CD4-positive, alpha-beta memory T cell (primary cell): ENCODE measurements around the gene CHST5. TPM values are rescaled to one million over a fixed set of nuclear protein-coding genes. Genes with fewer than 3 reads are reported as not detected.

ENCODE experiments used
- CTCF ChIA-PET: fragments of 350-600 bp; sonication (Branson Sonifier 250); formaldehyde crosslinking; loops from one replicate; lab custom pipeline; 2021; ENCODE audit warnings: inconsistent platforms; ENCODE audit not compliant: partially characterized antibody; lab: Charles Lee
- POLR2A ChIA-PET: fragments of 350-600 bp; sonication (Branson Sonifier 250); formaldehyde crosslinking; loops from one replicate; lab custom pipeline; 2021; ENCODE audit not compliant: partially characterized antibody; lab: Charles Lee
- DNase-seq, 5 donors: peaks; one replicate each; pipeline versions ENCODE4 v3.0.0 to v3.0.0-alpha.2; 2020 to 2022; ENCODE audit warnings: mixed read lengths in 1 of 5
- H3K27ac ChIP-seq: one replicate; pipeline ENCODE4 v1.7.0; 2013; ENCODE audit warnings: low read depth, low read length
- H3K27me3 ChIP-seq: 2 replicates; pipeline ENCODE4 v1.7.0; 2013; ENCODE audit warnings: mild to moderate bottlenecking, low read length, moderate library complexity; ENCODE audit not compliant: insufficient read depth
- H3K36me3 ChIP-seq: 2 replicates; pipeline ENCODE4 v1.7.0; 2013; ENCODE audit warnings: mild to moderate bottlenecking, low read length, moderate library complexity; ENCODE audit not compliant: insufficient read depth
- H3K4me1 ChIP-seq: 2 replicates; pipeline ENCODE4 v1.7.0; 2013; ENCODE audit warnings: mild to moderate bottlenecking, low read length, moderate library complexity; ENCODE audit not compliant: insufficient read depth
- H3K4me3 ChIP-seq, 2 donors: one replicate each; pipeline ENCODE4 v1.7.0; 2013; ENCODE audit warnings: low read length in 2 of 2, mild to moderate bottlenecking in 1 of 2
- H3K9me3 ChIP-seq, 2 donors: one replicate each; pipeline ENCODE4 v1.7.0; 2013; ENCODE audit warnings: low read length in 2 of 2, control low read depth in 1 of 2; ENCODE audit not compliant: control insufficient read depth in 1 of 2
- H3K27ac Mint-ChIP-seq, 7 donors: one replicate each; pipeline ENCODE4 v1.8.0; 2020 to 2021; ENCODE audit warnings: mixed read lengths in 7 of 7, mild to moderate bottlenecking in 6 of 7, inconsistent platforms in 3 of 7, moderate library complexity in 3 of 7
- H3K27me3 Mint-ChIP-seq, 2 donors: one replicate each; pipeline ENCODE4 v1.8.0; 2020 to 2021; ENCODE audit warnings: mixed read lengths in 2 of 2
- H3K36me3 Mint-ChIP-seq, 2 donors: one replicate each; pipeline ENCODE4 v1.8.0; 2020 to 2021; ENCODE audit warnings: mixed read lengths in 2 of 2, inconsistent platforms in 1 of 2, mild to moderate bottlenecking in 1 of 2
- H3K4me1 Mint-ChIP-seq, 4 donors: one replicate each; pipeline ENCODE4 v1.8.0; 2020 to 2021; ENCODE audit warnings: mixed read lengths in 4 of 4, mild to moderate bottlenecking in 1 of 4
- H3K4me3 Mint-ChIP-seq, 8 donors: one replicate each; pipeline ENCODE4 v1.8.0; 2020 to 2021; ENCODE audit warnings: mixed read lengths in 8 of 8, mild to moderate bottlenecking in 7 of 8, moderate library complexity in 6 of 8, inconsistent platforms in 3 of 8
- H3K9me3 Mint-ChIP-seq, 8 donors: one replicate each; pipeline ENCODE4 v1.8.0; 2020 to 2021; ENCODE audit warnings: mixed read lengths in 8 of 8, mild to moderate bottlenecking in 5 of 8, inconsistent platforms in 3 of 8, moderate library complexity in 1 of 8
- intact Hi-C: fragments of 100-400 bp; cut with micrococcal nuclease; formaldehyde crosslinking; loops from one replicate; pipeline ENCODE4 v1.15.1; 2023
- polyA plus RNA-seq, 2 donors: library from polyadenylated mRNA; unstranded; fragments of 300-500 nt; fragmentation: Illumina TruSeq; gene quantifications; one replicate each; pipeline ENCODE4 v1.2.3, GENCODE V29; 2021
- total RNA-seq, 2 experiments: library from RNA; stranded (reverse); gene quantifications; one replicate each; pipeline ENCODE4 v1.2.3, GENCODE V29; 2021

Gene CHST5
- total and polyA plus RNA-seq, 4 experiments from 2014 or later, result not detected

GRCh38 chr16:75479421-75479990 lies 56.4 kb downstream of the CHST5 start:
- Mint-ChIP-seq H3K9me3 (peaks cover 0 to 2% (median 0%) of the 10 kb centered on the region in 8 donors), H3K27ac (peak overlapping the region in 1 of 7 donors; percentile 76), H3K4me3 (no peak overlapping the region), H3K27me3 (peaks cover 5 to 6% of the 10 kb centered on the region in 2 donors), H3K4me1 (no peaks in the 10 kb centered on the region), H3K36me3 (no peaks in the 10 kb centered on the region)
- no peaks in the 10 kb centered on the region for H3K9me3 ChIP-seq
- ChIA-PET CTCF (no interaction called here), POLR2A (no interaction called here)
- no peak overlapping the region for H3K27ac ChIP-seq
- no peaks in the 10 kb centered on the region for H3K4me1 ChIP-seq
- intact Hi-C loops, result no loop called here
- DNase-seq, result no peak
- no peaks in the 10 kb centered on the region for H3K36me3 ChIP-seq
- no peak overlapping the region for H3K4me3 ChIP-seq
- H3K27me3 ChIP-seq, result no peaks in the 10 kb centered on the region

Other genes with a start within 250 kb of the CHST5 start
- 10 to 100 TPM; 41.8 to 42.4 TPM for gene CFDP1, start 102.6 kb downstream of the CHST5 start, total RNA-seq
- gene CFDP1, start 102.6 kb downstream of the CHST5 start, polyA plus RNA-seq, result 10 to 100 TPM; 37.1 to 42.0 TPM
- 10 to 100 TPM; 50.7 to 54.3 TPM for gene TMEM170A, start 71.4 kb downstream of the CHST5 start, total RNA-seq
- gene TMEM170A, start 71.4 kb downstream of the CHST5 start, polyA plus RNA-seq, result 10 to 100 TPM; 40.6 to 44.1 TPM
- under 1 TPM in 1 of 2 experiments, not detected in 1; 0.06 TPM for gene CHST6, start 40.7 kb downstream of the CHST5 start, total RNA-seq
- not detected for gene CHST6, start 40.7 kb downstream of the CHST5 start, polyA plus RNA-seq
- gene TMEM231, start 20.1 kb upstream of the CHST5 start, total RNA-seq, result 1 to 10 TPM; 2.4 to 2.6 TPM
- 1 to 10 TPM; 3.0 to 5.4 TPM for gene TMEM231, start 20.1 kb upstream of the CHST5 start, polyA plus RNA-seq
- gene GABARAPL2, start 30.3 kb upstream of the CHST5 start, total RNA-seq, result 100 to 1,000 TPM in 1 of 2 experiments, 10 to 100 TPM in 1; 91.9 to 100 TPM
- gene GABARAPL2, start 30.3 kb upstream of the CHST5 start, polyA plus RNA-seq, result 100 to 1,000 TPM; 277 to 285 TPM
- gene ADAT1, start 87.2 kb upstream of the CHST5 start, total RNA-seq, result 10 to 100 TPM; 88.3 to 93.9 TPM
- 10 to 100 TPM; 44.4 to 54.9 TPM for gene ADAT1, start 87.2 kb upstream of the CHST5 start, polyA plus RNA-seq
- gene KARS1, start 111.6 kb upstream of the CHST5 start, total RNA-seq, result 100 to 1,000 TPM; 120 to 124 TPM
- 100 to 1,000 TPM; 259 to 306 TPM for gene KARS1, start 111.6 kb upstream of the CHST5 start, polyA plus RNA-seq
- gene TERF2IP, start 111.7 kb upstream of the CHST5 start, total RNA-seq, result 100 to 1,000 TPM in 1 of 2 experiments, 10 to 100 TPM in 1; 98.4 to 108 TPM
- 100 to 1,000 TPM; 152 to 185 TPM for gene TERF2IP, start 111.7 kb upstream of the CHST5 start, polyA plus RNA-seq
- gene CPHXL2, start 140.9 kb upstream of the CHST5 start, total RNA-seq, result not detected
- gene CPHXL2, start 140.9 kb upstream of the CHST5 start, polyA plus RNA-seq, result not detected
- not detected for gene DUXB, start 165.4 kb upstream of the CHST5 start, total RNA-seq
- gene DUXB, start 165.4 kb upstream of the CHST5 start, polyA plus RNA-seq, result not detected
- not detected for gene CPHXL, start 190.4 kb upstream of the CHST5 start, total RNA-seq
- gene CPHXL, start 190.4 kb upstream of the CHST5 start, polyA plus RNA-seq, result not detected